CD4-positive, alpha-beta memory T cell (primary cell): ENCODE results near the gene SV2B. TPM values are rescaled to one million over a fixed set of nuclear protein-coding genes. Genes with fewer than 3 reads are reported as not detected.

Source experiments
- CTCF ChIA-PET: fragments of 350-600 bp; sonication (Branson Sonifier 250); formaldehyde crosslinking; loops from one replicate; lab custom pipeline; 2021; ENCODE audit warnings: inconsistent platforms; ENCODE audit not compliant: partially characterized antibody; lab: Charles Lee
- POLR2A ChIA-PET: fragments of 350-600 bp; sonication (Branson Sonifier 250); formaldehyde crosslinking; loops from one replicate; lab custom pipeline; 2021; ENCODE audit not compliant: partially characterized antibody; lab: Charles Lee
- DNase-seq, 5 donors: peaks; one replicate each; pipeline versions ENCODE4 v3.0.0 to v3.0.0-alpha.2; 2020 to 2022; ENCODE audit warnings: mixed read lengths in 1 of 5
- H3K27ac ChIP-seq: one replicate; pipeline ENCODE4 v1.7.0; 2013; ENCODE audit warnings: low read depth, low read length
- H3K27me3 ChIP-seq: 2 replicates; pipeline ENCODE4 v1.7.0; 2013; ENCODE audit warnings: mild to moderate bottlenecking, low read length, moderate library complexity; ENCODE audit not compliant: insufficient read depth
- H3K36me3 ChIP-seq: 2 replicates; pipeline ENCODE4 v1.7.0; 2013; ENCODE audit warnings: mild to moderate bottlenecking, low read length, moderate library complexity; ENCODE audit not compliant: insufficient read depth
- H3K4me1 ChIP-seq: 2 replicates; pipeline ENCODE4 v1.7.0; 2013; ENCODE audit warnings: mild to moderate bottlenecking, low read length, moderate library complexity; ENCODE audit not compliant: insufficient read depth
- H3K4me3 ChIP-seq, 2 donors: one replicate each; pipeline ENCODE4 v1.7.0; 2013; ENCODE audit warnings: low read length in 2 of 2, mild to moderate bottlenecking in 1 of 2
- H3K9me3 ChIP-seq, 2 donors: one replicate each; pipeline ENCODE4 v1.7.0; 2013; ENCODE audit warnings: low read length in 2 of 2, control low read depth in 1 of 2; ENCODE audit not compliant: control insufficient read depth in 1 of 2
- H3K27ac Mint-ChIP-seq, 7 donors: one replicate each; pipeline ENCODE4 v1.8.0; 2020 to 2021; ENCODE audit warnings: mixed read lengths in 7 of 7, mild to moderate bottlenecking in 6 of 7, inconsistent platforms in 3 of 7, moderate library complexity in 3 of 7
- H3K27me3 Mint-ChIP-seq, 2 donors: one replicate each; pipeline ENCODE4 v1.8.0; 2020 to 2021; ENCODE audit warnings: mixed read lengths in 2 of 2
- H3K36me3 Mint-ChIP-seq, 2 donors: one replicate each; pipeline ENCODE4 v1.8.0; 2020 to 2021; ENCODE audit warnings: mixed read lengths in 2 of 2, inconsistent platforms in 1 of 2, mild to moderate bottlenecking in 1 of 2
- H3K4me1 Mint-ChIP-seq, 4 donors: one replicate each; pipeline ENCODE4 v1.8.0; 2020 to 2021; ENCODE audit warnings: mixed read lengths in 4 of 4, mild to moderate bottlenecking in 1 of 4
- H3K4me3 Mint-ChIP-seq, 8 donors: one replicate each; pipeline ENCODE4 v1.8.0; 2020 to 2021; ENCODE audit warnings: mixed read lengths in 8 of 8, mild to moderate bottlenecking in 7 of 8, moderate library complexity in 6 of 8, inconsistent platforms in 3 of 8
- H3K9me3 Mint-ChIP-seq, 8 donors: one replicate each; pipeline ENCODE4 v1.8.0; 2020 to 2021; ENCODE audit warnings: mixed read lengths in 8 of 8, mild to moderate bottlenecking in 5 of 8, inconsistent platforms in 3 of 8, moderate library complexity in 1 of 8
- intact Hi-C: fragments of 100-400 bp; cut with micrococcal nuclease; formaldehyde crosslinking; loops from one replicate; pipeline ENCODE4 v1.15.1; 2023
- polyA plus RNA-seq, 2 donors: library from polyadenylated mRNA; unstranded; fragments of 300-500 nt; fragmentation: Illumina TruSeq; gene quantifications; one replicate each; pipeline ENCODE4 v1.2.3, GENCODE V29; 2021
- total RNA-seq, 2 experiments: library from RNA; stranded (reverse); gene quantifications; one replicate each; pipeline ENCODE4 v1.2.3, GENCODE V29; 2021

The SV2B gene
- total and polyA plus RNA-seq, 4 experiments from 2014 or later = 0.03 TPM; not detected in 3

GRCh38 chr15:91263632-91264531 is 163.8 kb downstream of the SV2B start:
- H3K27ac Mint-ChIP-seq = no peak overlapping the region
- H3K36me3 ChIP-seq = no peaks in the 10 kb centered on the region
- ChIA-PET CTCF (interaction anchor here (1.5 to 2.2 kb wide), 4 partner anchors 9 to 208 kb away, joined by 3 to 7 read pairs (median 4); no protein-coding TSS in a partner anchor), POLR2A (no interaction called here)
- H3K4me3 ChIP-seq = no peak overlapping the region
- no peak for DNase-seq
- H3K4me3 Mint-ChIP-seq = no peak overlapping the region
- H3K27ac ChIP-seq = no peak overlapping the region
- H3K4me1 Mint-ChIP-seq = no peaks in the 10 kb centered on the region
- no peaks in the 10 kb centered on the region for H3K4me1 ChIP-seq
- peaks cover 8 to 17% of the 10 kb centered on the region in 2 donors for H3K27me3 Mint-ChIP-seq
- no peaks in the 10 kb centered on the region for H3K9me3 Mint-ChIP-seq
- no peaks in the 10 kb centered on the region for H3K36me3 Mint-ChIP-seq
- H3K9me3 ChIP-seq = no peaks in the 10 kb centered on the region
- intact Hi-C loops = no loop called here
- peaks cover 8% of the 10 kb centered on the region for H3K27me3 ChIP-seq

- POLR2A ChIA-PET = no interaction called here
These were observed 164.7 kb downstream of the SV2B start for GRCh38 chr15:91264651-91265351.

GRCh38 chr15:91265416-91265940 is 165.4 kb downstream of the SV2B start:
- no peak for DNase-seq
- H3K27ac Mint-ChIP-seq = no peak overlapping the region
- ChIA-PET CTCF (interaction anchor here (0.6 to 2.2 kb wide), 5 partner anchors 7 to 37 kb away, joined by 3 to 7 read pairs (median 3); no protein-coding TSS in a partner anchor), POLR2A (no interaction called here)
- no peaks in the 10 kb centered on the region for H3K4me1 Mint-ChIP-seq
- H3K4me3 Mint-ChIP-seq = no peak overlapping the region
- Histone ChIP-seq H3K27me3 (peaks cover 8% of the 10 kb centered on the region), H3K9me3 (no peaks in the 10 kb centered on the region), H3K4me3 (no peak overlapping the region), H3K27ac (no peak overlapping the region), H3K4me1 (no peaks in the 10 kb centered on the region), H3K36me3 (no peaks in the 10 kb centered on the region)
- peaks cover 3 to 11% of the 10 kb centered on the region in 2 donors for H3K27me3 Mint-ChIP-seq
- H3K9me3 Mint-ChIP-seq = no peaks in the 10 kb centered on the region
- H3K36me3 Mint-ChIP-seq = no peaks in the 10 kb centered on the region
- intact Hi-C loops = no loop called here

More at GRCh38 chr15:91264651-91265351, 164.7 kb downstream of the SV2B start:
- Histone ChIP-seq H3K27me3 (peaks cover 8% of the 10 kb centered on the region), H3K4me1 (no peaks in the 10 kb centered on the region), H3K4me3 (no peak overlapping the region), H3K9me3 (no peaks in the 10 kb centered on the region), H3K36me3 (no peaks in the 10 kb centered on the region), H3K27ac (no peak overlapping the region)
- Mint-ChIP-seq H3K27ac (no peak overlapping the region), H3K36me3 (no peaks in the 10 kb centered on the region), H3K4me1 (no peaks in the 10 kb centered on the region), H3K9me3 (no peaks in the 10 kb centered on the region), H3K4me3 (no peak overlapping the region), H3K27me3 (peaks cover 5 to 13% of the 10 kb centered on the region in 2 donors)
- DNase-seq = no peak
- CTCF ChIA-PET = interaction anchor here (1.5 to 2.2 kb wide), 4 partner anchors 8 to 209 kb away, joined by 3 to 7 read pairs (median 4); no protein-coding TSS in a partner anchor
- intact Hi-C loops = no loop called here

GRCh38 chr15:91268510-91268909 is 168.5 kb downstream of the SV2B start:
- ChIA-PET POLR2A (no interaction called here), CTCF (interaction anchor here (1.0 to 2.3 kb wide), 4 partner anchors 9 to 948 kb away, joined by 3 to 18 read pairs (median 4); no protein-coding TSS in a partner anchor)
- no peak overlapping the region for H3K4me3 Mint-ChIP-seq
- H3K27ac Mint-ChIP-seq = no peak overlapping the region
- H3K4me1 ChIP-seq = no peaks in the 10 kb centered on the region
- no peak overlapping the region for H3K27ac ChIP-seq
- intact Hi-C loops = no loop called here
- no peaks in the 10 kb centered on the region for H3K36me3 ChIP-seq
- DNase-seq = no peak
- no peak overlapping the region for H3K4me3 ChIP-seq
- H3K4me1 Mint-ChIP-seq = peaks cover 4 to 6% (median 5%) of the 10 kb centered on the region in 4 donors
- peaks cover 8% of the 10 kb centered on the region for H3K27me3 ChIP-seq
- H3K9me3 Mint-ChIP-seq = no peaks in the 10 kb centered on the region
- no peaks in the 10 kb centered on the region for H3K9me3 ChIP-seq
- no peaks in the 10 kb centered on the region for H3K36me3 Mint-ChIP-seq
- peaks cover 8 to 12% of the 10 kb centered on the region in 2 donors for H3K27me3 Mint-ChIP-seq

GRCh38 chr15:91270747-91271146 is 170.7 kb downstream of the SV2B start:
- H3K9me3 ChIP-seq = no peaks in the 10 kb centered on the region
- H3K27me3 ChIP-seq = no peaks in the 10 kb centered on the region
- no peak overlapping the region for H3K4me3 ChIP-seq
- no peak overlapping the region for H3K27ac Mint-ChIP-seq
- peaks cover 0 to under 1% (median 0%) of the 10 kb centered on the region in 8 donors for H3K9me3 Mint-ChIP-seq
- H3K4me3 Mint-ChIP-seq = no peak overlapping the region
- no peak overlapping the region for H3K27ac ChIP-seq
- no peaks in the 10 kb centered on the region for H3K36me3 Mint-ChIP-seq
- POLR2A ChIA-PET = no interaction called here
- CTCF ChIA-PET = interaction anchor here (0.6 to 2.3 kb wide), 4 partner anchors 215 to 1614 kb away, joined by 3 to 18 read pairs (median 4); no protein-coding TSS in a partner anchor
- peaks cover 4 to 6% (median 5%) of the 10 kb centered on the region in 4 donors for H3K4me1 Mint-ChIP-seq
- H3K36me3 ChIP-seq = no peaks in the 10 kb centered on the region
- H3K4me1 ChIP-seq = no peaks in the 10 kb centered on the region
- intact Hi-C loops = loop anchor here (1.0 to 5.0 kb wide), 6 partner anchors 214 to 948 kb away; partner anchors contain the start of gene MAN2A2
- peaks cover 8 to 12% of the 10 kb centered on the region in 2 donors for H3K27me3 Mint-ChIP-seq
- no peak for DNase-seq

GRCh38 chr15:91271565-91272153 is 171.6 kb downstream of the SV2B start:
- Histone ChIP-seq H3K4me1 (no peaks in the 10 kb centered on the region), H3K4me3 (no peak overlapping the region), H3K27ac (no peak overlapping the region), H3K36me3 (no peaks in the 10 kb centered on the region), H3K27me3 (no peaks in the 10 kb centered on the region), H3K9me3 (no peaks in the 10 kb centered on the region)
- Mint-ChIP-seq H3K27ac (peak overlapping the region in 4 of 7 donors; percentile 16 to 62 (median 38)), H3K9me3 (peaks cover 0 to 9% (median 4%) of the 10 kb centered on the region in 8 donors), H3K36me3 (no peaks in the 10 kb centered on the region), H3K4me1 (peaks cover 4 to 6% (median 5%) of the 10 kb centered on the region in 4 donors), H3K4me3 (peak overlapping the region in 6 of 8 donors; percentile 47 to 74 (median 68)), H3K27me3 (peaks cover 10 to 14% of the 10 kb centered on the region in 2 donors)
- intact Hi-C loops = loop anchor here (1.0 to 5.0 kb wide), 6 partner anchors 215 to 949 kb away; partner anchors contain the start of gene MAN2A2
- DNase-seq = peak; percentile 53 to 56 (median 55)
- CTCF ChIA-PET = interaction anchor here (0.6 to 3.4 kb wide), 36 partner anchors 10 to 1455 kb away, joined by 3 to 91 read pairs (median 4); partner anchors contain the start of gene RCCD1
- POLR2A ChIA-PET = interaction anchor here (1.1 kb wide), 1 partner anchor 340 kb away, joined by 3 read pairs; the partner anchor contains the start of gene HDDC3
